GM12891 (cell line): ENCODE measurements around the gene LIN9.

Source experiments
- PAX5 ChIP-seq: IDR thresholded peaks from 2 replicates; pipeline ENCODE4 v1.6.1; 2011; ENCODE audit warnings: low read length, moderate library complexity, mild to moderate bottlenecking; ENCODE audit not compliant: insufficient read depth, severe bottlenecking
- POLR2A ChIP-seq: IDR thresholded peaks from 2 replicates; pipeline ENCODE4 v1.6.1; 2011; ENCODE audit warnings: low read depth, low read length, control low read depth
- POLR2AphosphoS5 ChIP-seq: IDR thresholded peaks from 2 replicates; pipeline ENCODE4 v1.6.1; 2011; ENCODE audit warnings: low read depth, low read length, control low read depth
- POU2F2 ChIP-seq: IDR thresholded peaks from 2 replicates; pipeline ENCODE4 v1.6.1; 2011; ENCODE audit warnings: low read depth, mild to moderate bottlenecking, control low read depth, low read length, moderate library complexity
- SPI1 ChIP-seq: IDR thresholded peaks from 2 replicates; pipeline ENCODE4 v1.6.1; 2011; ENCODE audit warnings: low read depth, low read length, control low read depth
- TAF1 ChIP-seq: IDR thresholded peaks from 2 replicates; pipeline ENCODE4 v1.6.1; 2011; ENCODE audit warnings: low read depth, low read length, control low read depth

DNA sequence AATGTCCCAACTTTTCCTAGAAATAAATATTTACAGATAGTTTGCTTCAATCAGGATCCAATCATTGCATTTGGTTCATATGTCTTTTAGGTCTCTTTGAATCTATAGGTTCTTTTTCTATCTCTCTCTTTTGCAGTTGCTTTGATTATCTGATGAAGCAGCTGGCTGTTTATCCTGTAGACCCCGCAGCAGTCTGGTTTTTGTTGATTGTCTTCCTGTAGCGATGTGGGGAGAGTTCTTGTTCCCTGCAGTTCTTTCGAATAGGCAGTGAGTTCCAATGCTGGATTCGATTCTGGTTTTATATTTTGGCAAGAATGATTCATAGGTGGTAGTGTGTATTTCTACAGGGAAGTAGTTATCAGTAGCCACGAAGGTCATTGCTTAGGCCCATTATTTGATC lies 92.9 kb downstream of the LIN9 start:
- no peak for TF ChIP-seq POLR2AphosphoS5
- no peak for TF ChIP-seq TAF1
- no peak for TF ChIP-seq POLR2A
- TF ChIP-seq SPI1: no peak
- no peak for TF ChIP-seq PAX5
- no peak for TF ChIP-seq POU2F2
